Stimulated activated CD4-positive, alpha-beta T cell treated with anti-CD3 and anti-CD28 coated beads, TNF-alpha, amount 100 ng/mL, for 4 hours (primary cell): ENCODE data around the gene GSTM4.

ENCODE experiments used
- DNase-seq, 3 experiments: peaks; one replicate each; pipeline ENCODE4 v3.0.0-alpha.2; 2020; ENCODE audit warnings: low read depth in 3 of 3

The GSTM4 gene

DNA sequence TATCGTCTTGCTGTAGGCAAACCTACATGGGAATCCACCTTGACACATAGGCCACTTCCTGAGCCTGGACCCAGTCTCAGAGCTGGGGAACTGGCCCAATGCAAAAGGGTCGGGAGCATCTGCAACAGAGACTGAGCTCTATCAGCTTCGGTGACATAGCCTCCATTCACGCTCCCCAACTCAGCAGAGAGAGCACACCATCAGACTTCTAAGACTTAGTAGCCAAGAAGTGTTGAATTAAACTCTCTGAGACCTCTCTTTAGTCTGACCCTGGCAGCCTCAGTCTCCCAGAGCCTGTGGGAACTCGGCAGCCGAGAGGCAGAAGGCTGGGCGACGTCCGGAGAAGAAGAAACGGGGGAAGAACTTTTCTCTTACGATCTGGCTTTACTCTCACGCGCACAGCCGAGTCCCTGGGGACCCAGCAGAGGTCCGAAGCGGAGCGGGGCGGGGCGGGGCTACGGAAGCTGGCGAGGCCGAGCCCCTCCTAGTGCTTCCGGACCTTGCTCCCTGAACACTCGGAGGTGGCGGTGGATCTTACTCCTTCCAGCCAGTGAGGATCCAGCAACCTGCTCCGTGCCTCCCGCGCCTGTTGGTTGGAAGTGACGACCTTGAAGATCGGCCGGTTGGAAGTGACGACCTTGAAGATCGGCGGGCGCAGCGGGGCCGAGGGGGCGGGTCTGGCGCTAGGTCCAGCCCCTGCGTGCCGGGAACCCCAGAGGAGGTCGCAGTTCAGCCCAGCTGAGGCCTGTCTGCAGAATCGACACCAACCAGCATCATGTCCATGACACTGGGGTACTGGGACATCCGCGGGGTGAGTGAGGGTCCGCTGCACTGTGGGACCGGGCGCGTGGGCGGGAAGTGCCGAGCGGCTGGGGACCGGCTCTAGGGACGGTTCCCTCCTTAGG, at the start of gene GSTM4:
Gene GSTM4, plus strand, starts transcription at position 485 of the 905 bp plus-strand sequence. Its CDS starts 291 bp downstream, at position 776.
- peak; percentile 2 to 54 (median 30) for DNase-seq

DNA sequence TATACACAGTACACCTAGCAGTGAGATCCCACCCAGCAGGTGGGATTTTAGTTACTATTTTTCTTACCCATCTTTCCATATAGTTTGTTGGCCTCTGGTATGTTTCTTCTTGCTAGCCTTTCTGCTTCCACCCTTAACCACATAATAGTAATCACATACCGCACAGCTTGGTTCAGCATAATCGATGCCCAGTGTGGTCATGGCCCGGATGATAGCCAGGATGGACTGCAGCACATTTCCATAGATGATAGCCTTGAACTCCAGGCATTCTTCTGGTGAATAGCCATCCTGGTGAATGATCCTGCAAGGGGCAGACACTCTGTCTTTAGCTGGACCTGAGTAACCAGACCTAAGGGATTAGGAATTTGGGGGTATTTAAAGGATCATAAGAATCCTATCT, 46.0 kb upstream of the GSTM4 start:
- no peak for DNase-seq

DNA sequence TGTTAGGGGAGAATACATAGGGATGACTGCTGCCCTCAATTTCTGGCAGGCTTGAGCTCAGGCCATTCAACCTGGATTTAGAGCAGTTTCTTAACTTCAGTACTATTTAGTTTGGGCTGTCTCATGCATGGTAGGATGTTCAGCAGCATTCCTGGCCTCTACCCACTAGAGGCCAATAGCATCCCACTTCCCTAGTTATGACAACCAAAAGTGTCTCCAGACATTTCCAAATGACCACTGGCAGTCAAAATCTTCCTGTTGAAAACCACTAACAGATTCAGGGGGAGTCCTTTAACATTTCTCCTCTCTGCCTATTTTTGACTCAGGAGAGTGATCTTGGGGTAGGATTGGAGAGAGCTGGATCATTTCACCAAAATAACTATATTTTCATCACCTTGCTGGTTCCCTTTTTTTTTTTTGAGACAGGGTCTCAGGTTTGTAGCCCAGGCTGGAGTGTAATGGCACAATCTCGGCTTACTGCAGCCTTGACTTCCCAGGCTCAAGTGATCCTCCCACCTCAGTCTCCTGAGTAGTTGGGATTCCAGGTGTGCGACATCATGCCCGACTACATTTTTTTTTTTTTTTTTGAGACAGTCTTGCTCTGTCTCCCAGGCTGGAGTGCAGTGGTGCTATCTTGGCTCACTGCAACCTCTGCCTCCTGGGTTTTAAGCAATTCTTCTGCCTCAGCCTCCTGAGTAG, 45.1 kb upstream of the GSTM4 start:
- no peak for DNase-seq

DNA sequence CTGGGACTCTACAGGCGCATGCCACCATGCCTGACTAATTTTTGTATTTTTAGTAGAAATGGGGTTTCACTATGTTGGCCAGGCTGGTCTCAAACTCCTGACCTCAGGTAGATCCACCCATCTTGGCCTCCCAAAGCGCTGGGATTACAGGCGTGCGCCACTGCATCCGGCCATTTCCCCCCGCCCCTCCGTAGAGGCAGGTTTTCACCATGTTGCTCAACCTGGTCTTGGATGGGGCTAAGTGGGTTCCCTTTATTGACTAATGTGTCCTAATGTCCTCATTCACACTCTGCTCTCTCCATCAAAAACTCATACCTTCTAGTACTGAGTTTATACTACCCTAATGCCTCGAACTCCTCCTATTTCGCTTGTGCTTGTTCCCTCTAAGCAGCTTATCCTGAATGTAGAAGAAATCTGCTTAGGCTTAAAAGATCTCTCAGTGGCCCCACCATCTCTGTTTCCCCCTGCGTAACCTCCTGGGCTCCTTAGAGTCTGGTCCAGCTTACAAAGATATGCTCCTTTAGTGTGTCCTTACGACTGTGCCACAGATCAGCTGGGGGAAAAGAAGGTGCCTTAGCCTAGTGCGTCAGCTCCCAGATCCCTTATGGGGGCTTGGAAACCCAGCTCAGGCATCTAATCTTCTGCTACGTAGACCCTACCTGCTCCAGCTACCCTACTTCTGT, 44.5 kb upstream of the GSTM4 start:
- no peak for DNase-seq

DNA sequence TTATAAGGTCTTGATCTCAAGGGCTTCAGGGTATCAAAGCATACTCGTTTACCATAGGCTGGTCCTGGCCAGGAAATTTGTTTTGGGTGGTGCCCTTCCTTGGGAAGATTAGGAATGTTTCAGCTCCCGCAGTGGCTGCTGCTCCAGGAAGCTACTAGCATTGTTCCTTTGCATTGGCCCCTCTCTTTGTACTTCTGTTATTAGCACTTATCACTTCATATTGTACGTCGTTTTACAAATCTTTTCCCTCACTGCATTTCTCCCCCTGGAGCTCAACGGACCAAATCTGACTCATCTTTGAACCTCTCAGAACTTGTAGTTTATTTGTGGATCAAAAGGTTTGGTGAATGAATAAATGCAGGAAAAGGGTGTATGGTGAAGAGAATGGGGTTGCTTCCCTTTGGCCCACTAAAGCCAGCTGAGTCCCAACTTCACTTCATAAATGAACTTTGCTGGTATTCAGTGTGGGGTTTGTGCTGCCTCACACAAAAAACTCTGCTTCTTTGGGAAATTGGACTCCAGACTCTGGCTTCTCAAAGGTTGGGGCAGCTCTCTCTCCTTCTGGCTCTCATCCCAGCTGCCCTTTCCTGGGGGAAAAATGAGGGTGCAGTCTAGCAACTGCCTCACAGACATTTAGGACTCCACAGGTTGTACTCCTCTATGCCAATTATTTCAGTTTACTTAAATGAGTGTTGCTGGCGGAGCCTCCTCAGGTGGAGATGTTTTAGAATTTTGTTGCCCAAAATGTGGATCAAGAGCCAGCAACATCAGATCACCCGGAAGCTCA, 42.3 kb upstream of the GSTM4 start:
- DNase-seq, result no peak

DNA sequence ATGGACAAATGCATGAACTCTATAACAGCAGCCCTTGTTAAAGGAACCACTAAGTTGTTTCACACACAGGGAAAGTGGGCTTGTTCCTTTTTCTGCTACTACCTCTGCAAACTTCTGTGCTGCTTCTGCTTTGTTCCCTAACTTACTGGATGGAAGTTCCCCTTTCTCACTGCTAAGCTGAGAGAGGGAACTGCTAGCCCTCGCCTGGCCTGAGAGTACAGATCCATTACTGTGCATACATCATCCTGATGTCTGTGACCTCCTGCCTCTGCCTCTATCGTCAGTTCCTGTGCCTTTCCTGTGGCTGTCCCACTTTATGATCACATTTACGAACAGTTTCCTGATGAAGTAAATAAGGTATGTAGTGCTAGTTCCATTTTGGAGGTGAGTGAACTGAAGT, 40.0 kb upstream of the GSTM4 start:
- no peak for DNase-seq

DNA sequence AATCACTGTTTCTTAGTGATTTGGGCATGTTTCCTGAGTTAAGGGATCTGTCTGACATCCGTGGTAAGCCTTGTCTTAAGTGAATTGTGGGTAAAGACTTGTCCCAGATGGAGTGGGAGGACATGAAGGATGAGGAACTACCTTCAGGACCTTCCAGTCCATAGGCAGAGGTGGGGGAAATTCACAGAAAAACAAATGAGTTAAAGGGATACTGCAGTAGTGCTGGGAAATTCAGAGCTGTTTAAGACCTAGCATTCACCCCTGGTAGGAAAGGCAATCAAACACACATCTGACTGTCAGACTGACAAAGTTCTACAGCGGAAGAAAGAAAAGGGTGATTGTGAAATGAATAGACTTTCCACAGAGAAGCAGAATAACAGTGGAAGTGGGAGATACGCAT, 39.5 kb upstream of the GSTM4 start:
- no peak for DNase-seq

DNA sequence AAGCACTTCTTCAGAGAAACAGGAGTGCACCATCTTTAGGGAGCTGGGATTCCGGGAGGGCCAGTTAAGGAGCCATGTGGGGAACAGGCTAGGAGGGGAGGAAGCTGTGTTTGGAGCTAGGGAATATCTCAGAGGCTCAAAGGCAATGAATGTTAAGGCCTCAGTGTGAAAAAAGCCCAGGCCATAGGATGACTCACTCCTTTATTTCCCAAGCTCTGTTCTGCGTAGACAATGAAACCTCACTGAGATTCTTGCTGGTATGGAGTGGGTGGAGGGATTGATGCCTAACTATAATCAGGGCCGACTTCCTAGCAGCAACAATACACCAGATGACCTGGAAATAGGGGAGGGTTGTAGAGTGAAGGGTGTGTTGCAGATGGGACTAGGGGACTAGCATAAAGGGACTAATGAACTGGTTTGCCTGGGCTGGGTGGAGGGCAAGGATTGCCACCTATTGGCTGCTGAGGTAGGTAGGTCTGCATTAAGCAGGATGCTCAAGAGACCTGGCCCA, 38.6 kb upstream of the GSTM4 start:
- no peak for DNase-seq

DNA sequence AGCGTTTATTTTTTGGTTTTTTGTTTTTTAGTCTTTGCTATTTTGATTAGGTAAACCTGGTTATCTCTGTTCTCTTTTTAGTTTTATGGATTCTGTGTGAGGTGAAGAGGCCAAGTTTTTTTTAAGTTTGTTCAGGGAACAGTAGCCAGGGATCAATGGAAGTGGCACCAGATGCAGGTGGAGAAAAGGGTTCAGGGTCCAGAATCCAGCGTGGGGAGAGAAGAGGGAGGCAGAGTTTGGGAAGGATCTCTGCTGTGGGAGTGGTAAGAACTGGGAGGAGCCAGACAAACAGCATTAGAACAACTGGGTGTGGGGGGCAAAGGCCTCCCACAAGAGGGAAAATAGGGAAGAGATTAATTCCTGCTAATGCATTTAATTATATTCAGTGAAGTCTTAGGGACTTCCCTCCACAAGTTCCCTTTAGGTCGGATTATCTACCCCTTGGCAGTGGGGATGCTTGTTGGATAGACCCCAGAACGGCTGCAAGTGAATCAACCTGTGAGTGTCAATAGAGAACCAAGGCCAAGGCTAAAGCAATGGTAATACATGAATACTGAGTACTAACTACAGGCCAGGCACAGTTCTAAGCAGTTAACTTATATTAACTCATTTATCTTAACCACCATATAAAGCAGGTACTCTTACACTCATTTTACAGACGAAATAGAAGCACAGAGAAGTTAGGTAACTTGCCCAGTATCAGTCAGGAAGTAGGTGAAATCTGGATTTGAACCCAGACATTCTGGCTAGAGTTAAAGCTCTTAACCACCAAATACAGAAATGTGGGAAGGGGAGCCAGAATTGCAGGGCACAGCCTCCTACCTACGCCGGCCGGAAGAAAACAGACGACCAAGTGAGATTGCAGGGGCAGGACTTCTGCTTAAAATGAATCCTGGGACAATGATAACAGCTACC, 37.0 kb upstream of the GSTM4 start:
- no peak for DNase-seq

DNA sequence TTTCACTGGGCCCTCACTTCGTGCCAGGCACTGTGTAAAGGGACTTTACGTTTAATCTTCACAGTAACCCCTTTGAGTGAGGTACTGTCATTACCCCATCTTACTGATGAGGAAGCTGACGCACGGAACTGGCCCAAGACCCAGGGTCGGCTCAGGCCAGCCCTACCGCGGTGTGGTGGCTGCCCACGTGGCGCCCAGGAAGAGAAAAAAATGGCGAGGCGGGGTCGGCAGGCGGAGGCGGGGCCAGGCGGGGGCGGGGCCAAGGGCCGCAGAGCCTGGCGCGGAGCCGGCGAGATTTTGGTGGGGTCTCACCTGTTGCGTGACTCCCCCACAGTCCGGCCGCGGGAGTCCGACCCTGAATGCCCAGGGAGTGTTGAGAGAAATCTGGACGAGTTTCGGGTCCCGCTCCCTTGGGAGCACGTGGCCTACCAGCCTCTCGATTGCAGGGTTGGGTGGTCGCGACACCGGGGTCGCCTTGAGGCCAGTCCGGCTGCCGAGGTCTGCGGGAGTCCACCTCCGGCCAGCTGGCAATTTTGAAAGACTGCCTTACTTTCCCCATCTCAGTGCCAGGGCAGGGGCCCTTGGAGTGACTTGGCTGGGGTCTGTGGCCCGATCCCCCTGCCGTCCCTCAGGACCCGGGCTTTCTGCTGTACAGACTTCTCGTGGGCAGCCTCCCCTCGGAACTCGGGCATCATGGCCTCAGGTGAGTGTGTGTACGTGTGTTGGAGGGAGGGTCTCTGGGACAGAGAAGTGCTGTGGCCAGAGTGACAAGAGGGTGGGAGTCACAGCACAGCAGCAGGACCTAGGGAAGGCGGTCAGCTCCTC, 36.1 kb upstream of the GSTM4 start, which contains the start of the genes AMPD2 and GNAT2:
Gene AMPD2, plus strand, starts transcription at position 262 of the 825 bp plus-strand sequence. CDS start 1,339 bp downstream, outside the sequence.
Gene GNAT2, minus strand, starts transcription at position 41 of the 825 bp plus-strand sequence. CDS start 6,746 bp downstream, outside the sequence.
- DNase-seq, result peak; percentile 46 to 58 (median 55)

DNA sequence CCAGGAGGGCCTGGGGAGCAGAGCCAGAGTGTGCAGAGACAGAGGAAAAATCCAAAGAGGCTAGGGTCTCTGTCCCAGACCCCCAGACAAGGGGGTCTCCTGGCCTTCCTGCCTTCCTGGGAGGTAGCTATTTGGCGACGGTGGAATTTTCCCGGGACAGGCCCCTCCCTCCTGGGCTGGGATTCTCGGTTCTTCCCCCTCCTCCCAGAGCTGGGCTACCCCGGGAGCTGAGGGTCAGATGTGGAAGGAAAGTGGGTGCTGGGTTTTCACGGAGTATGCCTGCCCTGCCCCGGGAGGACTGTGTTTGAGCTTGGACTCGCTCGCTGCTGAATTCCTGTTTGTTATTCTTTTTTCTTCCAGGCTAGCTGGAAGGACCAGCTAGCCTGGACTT, 35.5 kb upstream of the GSTM4 start:
- no peak for DNase-seq

DNA sequence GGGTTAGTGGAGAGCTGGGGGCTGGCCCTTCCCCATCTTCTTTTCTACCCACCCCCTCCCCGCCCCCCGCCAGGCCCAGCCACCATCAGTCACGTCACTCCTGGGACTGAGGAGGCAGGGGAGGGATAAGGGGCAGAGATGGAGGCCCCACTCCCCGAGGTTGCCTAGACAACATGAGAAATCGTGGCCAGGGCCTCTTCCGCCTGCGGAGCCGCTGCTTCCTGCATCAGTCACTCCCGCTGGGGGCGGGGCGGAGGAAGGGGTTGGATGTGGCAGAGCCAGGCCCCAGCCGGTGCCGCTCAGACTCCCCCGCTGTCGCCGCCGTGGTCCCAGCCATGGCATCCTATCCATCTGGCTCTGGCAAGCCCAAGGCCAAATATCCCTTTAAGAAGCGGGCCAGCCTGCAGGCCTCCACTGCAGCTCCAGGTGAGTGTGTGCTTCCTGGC, 35.0 kb upstream of the GSTM4 start:
- DNase-seq, result peak; percentile 90 to 94 (median 91)

DNA sequence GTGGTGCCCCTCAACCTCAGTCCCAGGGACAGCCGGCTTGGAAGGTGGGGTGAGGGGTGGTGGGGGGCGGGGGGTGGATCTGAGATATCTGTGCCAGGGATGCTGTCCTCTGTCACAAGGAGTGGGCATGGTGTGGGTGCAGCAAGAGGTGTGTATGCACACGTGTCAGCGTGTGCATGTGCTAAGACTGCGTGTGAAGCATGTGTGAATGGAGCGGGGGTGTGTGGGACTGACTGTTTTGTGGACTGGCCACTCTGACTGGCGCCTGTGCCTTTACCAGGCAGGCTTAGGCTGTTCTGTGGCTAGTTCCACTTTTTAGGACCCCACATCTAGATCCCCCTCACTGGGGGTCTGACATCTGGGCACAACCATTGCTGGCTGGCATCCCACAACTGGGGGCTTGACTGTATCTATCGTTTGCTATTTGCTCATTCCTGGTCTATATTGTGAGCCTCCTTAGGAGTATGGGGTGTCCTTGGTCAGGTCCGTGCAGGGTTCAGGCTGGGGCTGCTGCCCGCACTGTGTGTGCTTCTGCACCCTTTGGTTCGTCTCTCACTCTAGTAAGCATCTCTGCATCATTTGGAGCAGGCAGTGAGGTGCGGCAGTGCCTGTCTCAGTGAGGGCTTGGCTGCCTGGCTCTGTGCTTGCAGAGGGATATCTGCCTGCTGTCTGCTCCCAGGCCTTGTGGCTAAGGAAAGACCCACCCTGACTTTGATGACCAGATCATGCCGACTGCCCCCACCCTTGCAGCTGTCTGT, 34.3 kb upstream of the GSTM4 start:
- DNase-seq, result no peak

DNA sequence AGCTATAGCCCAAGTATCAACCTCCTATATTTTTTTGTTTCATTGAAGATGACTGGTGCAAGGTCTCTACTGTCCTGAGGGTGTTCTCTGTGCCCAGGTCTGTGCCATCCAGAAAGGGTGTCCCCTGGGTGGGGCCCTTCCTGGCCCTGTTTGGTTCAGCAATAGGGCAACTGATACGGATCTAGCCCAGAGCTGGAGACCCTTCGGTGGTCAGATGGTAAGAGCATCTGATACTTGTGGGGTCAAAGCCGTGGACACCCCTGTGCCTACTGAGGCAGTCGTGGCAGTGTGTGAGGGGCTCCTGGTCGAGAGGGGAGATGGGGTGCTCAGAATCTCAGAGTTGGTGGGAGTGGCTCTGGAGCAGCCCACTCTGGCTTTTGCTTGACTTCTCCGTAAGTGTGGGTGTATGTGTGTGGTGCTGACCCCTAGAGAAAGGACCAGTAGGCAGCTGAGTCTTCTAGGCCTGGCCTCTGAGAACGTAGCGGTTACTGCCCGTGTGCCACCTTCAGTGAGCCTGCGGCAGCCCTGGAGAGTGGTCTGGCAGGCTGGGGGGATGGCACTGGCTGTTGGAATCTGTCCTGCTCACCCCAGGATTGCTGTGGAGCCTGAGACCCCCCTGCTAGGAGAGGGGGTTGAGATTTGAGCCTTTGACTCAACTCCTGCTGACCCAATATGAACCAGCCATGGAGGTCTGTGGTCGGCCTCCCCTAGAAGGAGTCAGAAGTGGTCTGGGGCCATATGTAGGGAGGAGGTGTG, 33.6 kb upstream of the GSTM4 start:
- no peak for DNase-seq

DNA sequence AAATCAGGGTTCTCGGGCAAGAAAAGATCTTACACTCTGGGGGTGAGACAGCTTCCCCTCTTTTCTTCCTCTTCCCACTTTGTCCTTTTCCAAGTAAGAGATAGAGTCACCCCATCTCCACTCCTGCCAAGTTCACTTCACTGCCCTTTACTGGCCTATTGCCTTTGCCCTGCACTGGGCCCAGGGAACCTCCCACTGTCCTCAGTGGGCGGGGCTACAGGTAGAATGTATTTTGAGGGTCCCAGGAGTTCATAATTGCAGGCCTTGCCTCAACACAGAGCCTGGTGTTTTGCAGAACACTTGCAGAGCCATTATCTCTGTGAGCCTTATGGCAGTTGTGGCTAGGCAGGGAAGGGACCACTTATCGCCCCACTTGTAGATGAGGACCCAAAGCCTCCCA, 33.0 kb upstream of the GSTM4 start:
- DNase-seq, result no peak

DNA sequence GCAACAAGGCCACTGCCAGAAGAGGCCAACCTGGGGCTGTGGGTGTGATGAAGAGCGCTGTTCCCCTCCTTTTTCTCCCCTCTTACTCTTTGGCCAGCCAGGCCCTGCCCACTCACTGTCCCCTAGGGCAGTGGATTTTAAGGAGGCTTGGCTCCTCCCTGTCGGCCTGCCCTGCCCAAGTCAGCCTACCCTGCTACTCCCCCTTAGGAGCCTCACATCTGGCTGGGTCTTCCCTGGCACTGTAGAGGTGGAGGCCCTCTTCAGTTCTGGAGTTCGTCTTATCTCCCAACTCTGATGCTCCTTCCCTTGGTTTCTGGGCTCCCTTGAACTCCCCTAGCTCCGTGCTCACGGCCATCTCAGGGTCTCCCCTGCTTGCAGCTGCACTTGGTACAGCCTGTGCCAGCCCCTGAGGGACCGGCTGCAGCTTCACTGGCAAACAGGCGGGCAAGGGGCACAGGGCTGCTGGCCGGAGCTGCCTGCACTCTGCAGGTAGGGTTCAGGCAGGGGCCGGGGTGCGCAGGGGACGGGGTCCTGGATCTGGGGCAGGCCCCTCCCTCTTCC, 32.2 kb upstream of the GSTM4 start:
- no peak for DNase-seq
